Epithelial cell of proximal tubule (primary cell): ENCODE measurements around the gene CAPN13. TPM values are rescaled to one million over a fixed set of nuclear protein-coding genes. Genes with fewer than 3 reads are reported as not detected.

ENCODE experiments used
- DNase-seq: peaks from one replicate; pipeline ENCODE4 v3.0.0-alpha.2; 2011; ENCODE audit warnings: low read depth
- H3K4me3 ChIP-seq: 2 replicates; pipeline ENCODE4 v1.5.1; 2011; ENCODE audit warnings: low read depth, mild to moderate bottlenecking, low read length
- CTCF ChIP-seq: conservative IDR thresholded peaks from 2 replicates; pipeline ENCODE4 v1.5.1; 2012; ENCODE audit warnings: low read depth, mild to moderate bottlenecking, low read length
- total RNA-seq: library from RNA; depleted of rRNA; stranded (reverse); fragments of >200 nt; gene quantifications from 2 replicates; pipeline ENCODE4 v1.2.3, GENCODE V29; 2015

Gene CAPN13
- total RNA-seq, 1 donor from 2014 or later = 0.63 TPM

- TF ChIP-seq CTCF = no peak
- no peak for DNase-seq
These were observed 42.1 kb downstream of the CAPN13 start for GRCh38 chr2:30765191-30765590.

GRCh38 chr2:30764021-30764800 is 43.0 kb downstream of the CAPN13 start:
- H3K4me3 ChIP-seq = no peak overlapping the region
- DNase-seq = no peak
- no peak for TF ChIP-seq CTCF

More at GRCh38 chr2:30765191-30765590, 42.1 kb downstream of the CAPN13 start:
- H3K4me3 ChIP-seq = no peak overlapping the region

GRCh38 chr2:30763151-30763660 is 44.0 kb downstream of the CAPN13 start:
- no peak for TF ChIP-seq CTCF
- no peak for DNase-seq
- no peak overlapping the region for H3K4me3 ChIP-seq

DNA sequence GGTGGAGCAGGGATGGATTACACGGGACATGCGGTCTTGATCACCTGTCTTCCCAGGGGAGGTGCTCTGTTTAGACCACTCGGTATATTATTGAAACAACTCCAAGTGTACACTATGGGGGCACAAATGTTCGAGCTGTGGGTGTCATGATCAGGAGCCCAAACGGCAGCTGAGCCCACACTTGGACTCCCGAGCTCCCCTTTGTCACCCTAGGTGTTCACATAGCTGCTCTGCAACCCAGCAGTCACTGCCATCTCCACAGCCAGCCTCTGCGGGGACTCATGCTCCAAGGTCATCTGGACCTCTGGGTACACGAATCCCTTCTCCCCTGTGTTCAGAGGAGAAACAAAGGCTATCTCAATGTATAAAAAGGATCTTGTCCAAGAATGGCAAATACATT is 46.0 kb downstream of the CAPN13 start:
- no peak for TF ChIP-seq CTCF
- no peak overlapping the region for H3K4me3 ChIP-seq
- no peak for DNase-seq

DNA sequence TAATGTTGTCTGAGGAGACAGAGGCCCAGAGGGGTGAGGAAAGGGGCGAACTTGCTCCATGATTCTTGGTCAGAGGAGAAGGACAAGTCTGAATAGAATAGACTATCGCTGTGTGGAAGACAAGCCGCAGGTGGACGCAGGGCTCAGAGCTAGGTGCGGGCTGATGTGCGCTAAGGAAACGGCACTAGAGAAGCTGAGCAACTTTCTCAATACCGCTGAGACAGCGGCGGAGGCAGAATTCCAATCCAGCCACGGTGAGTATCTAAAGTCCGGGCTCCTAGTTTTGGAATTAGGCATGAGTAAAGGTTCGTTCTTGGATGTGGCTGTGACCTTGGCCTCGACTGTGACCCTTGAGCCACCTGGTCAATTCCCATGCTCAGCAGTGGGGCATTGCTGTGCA is 47.8 kb downstream of the CAPN13 start:
- H3K4me3 ChIP-seq = no peak overlapping the region
- no peak for TF ChIP-seq CTCF
- DNase-seq = no peak

DNA sequence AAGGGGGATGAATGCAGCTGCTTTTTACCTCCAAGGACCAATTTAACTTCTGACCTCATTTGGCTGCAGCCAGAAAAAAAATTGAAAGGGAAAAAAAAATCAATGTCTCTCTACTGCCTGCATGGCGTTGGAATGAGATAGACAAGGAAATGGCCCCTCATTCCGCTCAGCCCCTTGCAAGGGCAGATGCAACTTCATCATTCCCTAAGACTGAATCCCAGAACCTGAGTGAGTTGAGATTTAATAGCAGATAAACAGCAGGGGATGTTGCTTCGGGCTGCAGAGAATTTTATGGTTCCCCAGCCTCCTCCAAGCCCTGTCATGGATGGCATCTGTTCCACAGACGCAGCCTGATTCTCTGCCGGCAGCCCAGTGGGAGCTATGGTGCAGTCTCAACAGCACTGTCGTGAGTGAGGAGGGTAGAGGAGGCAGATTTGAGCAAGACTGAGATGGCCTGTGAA is 49.0 kb downstream of the CAPN13 start:
- no peak for DNase-seq
- no peak overlapping the region for H3K4me3 ChIP-seq
- TF ChIP-seq CTCF = no peak

DNA sequence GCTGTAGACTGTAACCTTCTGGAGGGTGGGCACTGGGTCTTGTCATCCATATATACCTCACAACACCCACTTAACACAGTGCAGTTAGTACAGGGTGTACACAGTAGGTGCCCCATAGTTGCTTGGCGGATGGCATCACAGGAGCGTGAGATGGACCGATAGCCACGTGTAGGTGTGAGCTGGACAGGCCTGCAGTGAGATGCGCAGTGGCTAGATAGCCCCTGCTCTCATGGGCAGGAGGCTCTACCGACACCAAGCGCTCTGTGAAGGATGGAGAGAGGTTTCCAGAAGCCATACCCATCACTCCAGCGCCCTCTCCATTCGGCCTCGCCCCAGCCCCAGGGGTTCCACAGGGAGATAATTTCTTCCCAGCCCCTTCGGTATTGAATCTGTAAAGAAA is 49.5 kb downstream of the CAPN13 start:
- TF ChIP-seq CTCF = no peak
- no peak overlapping the region for H3K4me3 ChIP-seq
- DNase-seq = no peak
